Ishikawa (cell line): ENCODE results near the gene CAMTA1.

ENCODE experiments used
- CEBPB ChIP-seq: IDR thresholded peaks from 2 replicates; pipeline ENCODE4 v1.6.1; 2012
- CREB1 ChIP-seq: IDR thresholded peaks from 2 replicates; pipeline ENCODE4 v1.6.1; 2012; ENCODE audit warnings: low read depth
- EGR1 ChIP-seq: IDR thresholded peaks from 2 replicates; pipeline ENCODE4 v1.6.1; 2012
- EP300 ChIP-seq: IDR thresholded peaks from 2 replicates; pipeline ENCODE4 v1.6.1; 2012; ENCODE audit warnings: borderline replicate concordance
- FOXM1 ChIP-seq: IDR thresholded peaks from 2 replicates; pipeline ENCODE4 v1.6.1; 2012; ENCODE audit warnings: low read depth, borderline replicate concordance
- NFIC ChIP-seq: IDR thresholded peaks from 2 replicates; pipeline ENCODE4 v1.6.1; 2012
- RAD21 ChIP-seq: IDR thresholded peaks from 2 replicates; pipeline ENCODE4 v1.6.1; 2012; ENCODE audit warnings: low read depth
- TAF1 ChIP-seq: IDR thresholded peaks from 2 replicates; pipeline ENCODE4 v1.6.1; 2012; ENCODE audit warnings: low read depth, mild to moderate bottlenecking
- TCF12 ChIP-seq: IDR thresholded peaks from 2 replicates; pipeline ENCODE4 v1.6.1; 2012; ENCODE audit warnings: low read depth
- TEAD4 ChIP-seq: IDR thresholded peaks from 2 replicates; pipeline ENCODE4 v1.6.1; 2012
- YY1 ChIP-seq: IDR thresholded peaks from 2 replicates; pipeline ENCODE4 v1.6.1; 2012; ENCODE audit warnings: low read depth
- TF ChIP-seq, protein P1 (sequence below): IDR thresholded peaks from 2 replicates; pipeline ENCODE4 v1.6.1; 2012; ENCODE audit warnings: low read depth, mild to moderate bottlenecking
- TF ChIP-seq, protein P2 (sequence below): IDR thresholded peaks from 2 replicates; pipeline ENCODE4 v1.6.1; 2012

DNA sequence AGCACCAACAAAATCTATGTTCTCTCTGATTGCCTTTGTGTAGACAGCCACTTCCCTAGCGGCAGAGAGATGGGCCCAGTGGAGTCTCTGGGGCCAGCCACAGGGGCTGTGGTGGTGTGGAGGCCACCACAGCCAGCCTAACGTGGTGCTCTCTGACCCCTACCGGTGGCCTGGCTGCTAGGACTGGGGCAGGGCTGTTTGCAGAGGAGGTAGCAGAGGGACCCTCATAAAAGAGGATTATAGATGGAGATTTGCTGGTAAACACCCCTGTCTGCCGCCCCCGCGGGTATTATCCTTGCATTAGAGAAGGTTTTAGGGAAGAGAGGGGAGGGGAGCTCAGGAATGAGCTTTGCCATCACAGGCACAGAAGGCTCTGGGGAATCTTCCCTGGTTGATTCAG is 675.6 kb downstream of the CAMTA1 start:
- TF ChIP-seq EGR1 = no peak
- TF ChIP-seq, protein P1, sequence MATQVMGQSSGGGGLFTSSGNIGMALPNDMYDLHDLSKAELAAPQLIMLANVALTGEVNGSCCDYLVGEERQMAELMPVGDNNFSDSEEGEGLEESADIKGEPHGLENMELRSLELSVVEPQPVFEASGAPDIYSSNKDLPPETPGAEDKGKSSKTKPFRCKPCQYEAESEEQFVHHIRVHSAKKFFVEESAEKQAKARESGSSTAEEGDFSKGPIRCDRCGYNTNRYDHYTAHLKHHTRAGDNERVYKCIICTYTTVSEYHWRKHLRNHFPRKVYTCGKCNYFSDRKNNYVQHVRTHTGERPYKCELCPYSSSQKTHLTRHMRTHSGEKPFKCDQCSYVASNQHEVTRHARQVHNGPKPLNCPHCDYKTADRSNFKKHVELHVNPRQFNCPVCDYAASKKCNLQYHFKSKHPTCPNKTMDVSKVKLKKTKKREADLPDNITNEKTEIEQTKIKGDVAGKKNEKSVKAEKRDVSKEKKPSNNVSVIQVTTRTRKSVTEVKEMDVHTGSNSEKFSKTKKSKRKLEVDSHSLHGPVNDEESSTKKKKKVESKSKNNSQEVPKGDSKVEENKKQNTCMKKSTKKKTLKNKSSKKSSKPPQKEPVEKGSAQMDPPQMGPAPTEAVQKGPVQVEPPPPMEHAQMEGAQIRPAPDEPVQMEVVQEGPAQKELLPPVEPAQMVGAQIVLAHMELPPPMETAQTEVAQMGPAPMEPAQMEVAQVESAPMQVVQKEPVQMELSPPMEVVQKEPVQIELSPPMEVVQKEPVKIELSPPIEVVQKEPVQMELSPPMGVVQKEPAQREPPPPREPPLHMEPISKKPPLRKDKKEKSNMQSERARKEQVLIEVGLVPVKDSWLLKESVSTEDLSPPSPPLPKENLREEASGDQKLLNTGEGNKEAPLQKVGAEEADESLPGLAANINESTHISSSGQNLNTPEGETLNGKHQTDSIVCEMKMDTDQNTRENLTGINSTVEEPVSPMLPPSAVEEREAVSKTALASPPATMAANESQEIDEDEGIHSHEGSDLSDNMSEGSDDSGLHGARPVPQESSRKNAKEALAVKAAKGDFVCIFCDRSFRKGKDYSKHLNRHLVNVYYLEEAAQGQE = no peak
- TF ChIP-seq EP300 = no peak
- TF ChIP-seq YY1 = no peak
- TF ChIP-seq, protein P2, sequence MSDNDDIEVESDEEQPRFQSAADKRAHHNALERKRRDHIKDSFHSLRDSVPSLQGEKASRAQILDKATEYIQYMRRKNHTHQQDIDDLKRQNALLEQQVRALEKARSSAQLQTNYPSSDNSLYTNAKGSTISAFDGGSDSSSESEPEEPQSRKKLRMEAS = no peak
- TF ChIP-seq TEAD4 = no peak
- no peak for TF ChIP-seq CEBPB
- no peak for TF ChIP-seq RAD21
- no peak for TF ChIP-seq FOXM1
- TF ChIP-seq TAF1 = no peak
- no peak for TF ChIP-seq CREB1
- no peak for TF ChIP-seq NFIC
- TF ChIP-seq TCF12 = no peak
